Left renal cortex interstitium (tissue), 4 donors: ENCODE data around the gene AGRP. TPM values are rescaled to one million over a fixed set of nuclear protein-coding genes. Genes with fewer than 3 reads are reported as not detected.

Experiments used
- polyA plus RNA-seq, 4 donors: library from polyadenylated mRNA; unstranded; fragments of 120-200 nt; gene quantifications; one replicate each; pipeline ENCODE4 v1.2.1, GENCODE V29; 2013; ENCODE audit not compliant: insufficient read length in 4 of 4

AGRP gene
- polyA plus RNA-seq, 4 donors = 0.18 to 0.47 (median 0.39) TPM; not detected in 1

Other genes with a start within 250 kb of the AGRP start
- gene FHOD1, start 236.1 kb downstream of the AGRP start, polyA plus RNA-seq = 10 to 100 TPM; 28.9 to 52.4 (median 43.5) TPM
- gene SLC9A5, start 234.6 kb downstream of the AGRP start, polyA plus RNA-seq = 1 to 10 TPM; 2.3 to 5.9 (median 4.5) TPM
- gene PLEKHG4, start 204.0 kb downstream of the AGRP start, polyA plus RNA-seq = 10 to 100 TPM; 10.4 to 22.6 (median 15.2) TPM
- gene KCTD19, start 156.8 kb downstream of the AGRP start, polyA plus RNA-seq = 1 to 10 TPM in 3 of 4 donors, under 1 TPM in 1; 0.95 to 2.5 (median 1.6) TPM
- gene LRRC36, start 156.7 kb downstream of the AGRP start, polyA plus RNA-seq = 10 to 100 TPM in 1 of 4 donors, 1 to 10 TPM in 3; 2.4 to 10.5 (median 4.7) TPM
- gene TPPP3, start 90.0 kb downstream of the AGRP start, polyA plus RNA-seq = 10 to 100 TPM; 52.9 to 79.1 (median 57.8) TPM
- 10 to 100 TPM; 12.6 to 19.0 (median 16.0) TPM for gene ZDHHC1, start 67.1 kb downstream of the AGRP start, polyA plus RNA-seq
- 10 to 100 TPM; 52.7 to 71.9 (median 58.4) TPM for gene HSD11B2, start 52.4 kb downstream of the AGRP start, polyA plus RNA-seq
- 10 to 100 TPM; 89.4 to 94.5 (median 92.3) TPM for gene ATP6V0D1, start 2.4 kb downstream of the AGRP start, polyA plus RNA-seq
- 100 to 1,000 TPM in 3 of 4 donors, 10 to 100 TPM in 1; 99.1 to 148 (median 143) TPM for gene RIPOR1, start 45.3 kb upstream of the AGRP start, polyA plus RNA-seq
- gene CTCF, start 79.0 kb upstream of the AGRP start, polyA plus RNA-seq = 10 to 100 TPM; 76.1 to 83.1 (median 78.7) TPM
- 1 to 10 TPM in 3 of 4 donors, under 1 TPM in 1; 0.79 to 1.4 (median 1.0) TPM for gene CARMIL2, start 161.6 kb upstream of the AGRP start, polyA plus RNA-seq
- 10 to 100 TPM; 20.2 to 31.8 (median 26.2) TPM for gene ACD, start 176.7 kb upstream of the AGRP start, polyA plus RNA-seq
- gene PARD6A, start 177.4 kb upstream of the AGRP start, polyA plus RNA-seq = 1 to 10 TPM; 1.9 to 4.8 (median 3.0) TPM
- 10 to 100 TPM; 16.9 to 38.5 (median 31.8) TPM for gene ENKD1, start 183.2 kb upstream of the AGRP start, polyA plus RNA-seq
- 1 to 10 TPM; 3.6 to 5.2 (median 4.0) TPM for gene C16orf86, start 183.3 kb upstream of the AGRP start, polyA plus RNA-seq
- gene GFOD2, start 235.8 kb upstream of the AGRP start, polyA plus RNA-seq = 10 to 100 TPM; 18.7 to 25.6 (median 23.7) TPM